Retinal pigment epithelial cell (primary cell): ENCODE results near the gene SLC4A4.

Experiments used
- DNase-seq: peaks from one replicate; pipeline ENCODE4 v3.0.0-alpha.2; 2010; ENCODE audit warnings: low read depth
- H3K4me3 ChIP-seq: 2 replicates; pipeline ENCODE4 v1.5.1; 2011; ENCODE audit warnings: mild to moderate bottlenecking, low read length, control low read depth, moderate library complexity
- TF ChIP-seq, protein P1 (sequence below): conservative IDR thresholded peaks from 2 replicates; pipeline ENCODE4 v1.5.1; 2011; ENCODE audit warnings: low read depth, low read length, control low read depth, inconsistent platforms

The SLC4A4 gene

GRCh38 chr4:71300362-71300761 lies 38.5 kb upstream of the SLC4A4 start:
- TF ChIP-seq, protein P1, sequence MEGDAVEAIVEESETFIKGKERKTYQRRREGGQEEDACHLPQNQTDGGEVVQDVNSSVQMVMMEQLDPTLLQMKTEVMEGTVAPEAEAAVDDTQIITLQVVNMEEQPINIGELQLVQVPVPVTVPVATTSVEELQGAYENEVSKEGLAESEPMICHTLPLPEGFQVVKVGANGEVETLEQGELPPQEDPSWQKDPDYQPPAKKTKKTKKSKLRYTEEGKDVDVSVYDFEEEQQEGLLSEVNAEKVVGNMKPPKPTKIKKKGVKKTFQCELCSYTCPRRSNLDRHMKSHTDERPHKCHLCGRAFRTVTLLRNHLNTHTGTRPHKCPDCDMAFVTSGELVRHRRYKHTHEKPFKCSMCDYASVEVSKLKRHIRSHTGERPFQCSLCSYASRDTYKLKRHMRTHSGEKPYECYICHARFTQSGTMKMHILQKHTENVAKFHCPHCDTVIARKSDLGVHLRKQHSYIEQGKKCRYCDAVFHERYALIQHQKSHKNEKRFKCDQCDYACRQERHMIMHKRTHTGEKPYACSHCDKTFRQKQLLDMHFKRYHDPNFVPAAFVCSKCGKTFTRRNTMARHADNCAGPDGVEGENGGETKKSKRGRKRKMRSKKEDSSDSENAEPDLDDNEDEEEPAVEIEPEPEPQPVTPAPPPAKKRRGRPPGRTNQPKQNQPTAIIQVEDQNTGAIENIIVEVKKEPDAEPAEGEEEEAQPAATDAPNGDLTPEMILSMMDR, result no peak
- DNase-seq, result no peak
- H3K4me3 ChIP-seq, result no peak overlapping the region

GRCh38 chr4:71300964-71301363 lies 37.9 kb upstream of the SLC4A4 start:
- TF ChIP-seq, protein P1, result no peak
- H3K4me3 ChIP-seq, result no peak overlapping the region
- no peak for DNase-seq

DNA sequence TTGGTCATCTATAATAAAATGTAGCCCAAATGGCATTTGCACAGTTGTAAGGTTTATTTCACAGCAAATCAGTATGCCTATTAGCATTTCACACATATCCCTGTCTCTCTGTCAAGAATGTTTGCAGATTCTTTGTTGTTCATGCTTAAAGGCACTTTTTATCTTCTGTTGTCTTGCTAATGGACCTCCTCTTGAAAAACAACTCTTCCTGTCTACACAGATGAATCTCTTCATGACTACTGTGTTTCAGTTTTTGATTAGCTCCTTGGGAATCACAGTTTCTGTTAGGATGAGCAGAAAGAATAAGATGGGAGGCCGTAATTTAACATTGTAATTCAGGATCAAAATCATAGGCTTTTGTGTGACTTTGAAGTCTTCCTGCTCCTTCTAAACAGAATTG lies 35.5 kb upstream of the SLC4A4 start:
- TF ChIP-seq, protein P1, result no peak
- no peak for DNase-seq

DNA sequence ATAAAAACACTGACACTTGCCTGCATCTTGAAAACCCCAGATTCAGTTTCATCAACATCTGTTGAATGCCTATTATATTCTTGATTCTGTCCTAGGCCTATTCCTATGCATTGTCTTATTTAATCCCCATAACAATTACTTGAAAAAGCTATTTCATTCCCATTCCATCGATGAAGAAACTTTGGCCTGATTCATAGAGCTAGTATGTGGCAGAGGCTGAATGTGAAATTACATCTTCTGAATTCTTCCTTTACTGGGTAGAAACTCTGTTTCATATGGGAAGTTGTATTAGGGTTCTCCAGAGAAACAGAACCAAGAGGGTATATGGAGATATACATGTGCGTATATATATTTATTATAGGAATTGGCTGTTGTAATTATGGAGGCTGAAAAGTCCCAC lies 35.0 kb upstream of the SLC4A4 start:
- TF ChIP-seq, protein P1, result no peak
- no peak overlapping the region for H3K4me3 ChIP-seq
- DNase-seq, result no peak

More for the DNA sequence above, 35.5 kb upstream of the SLC4A4 start:
- H3K4me3 ChIP-seq, result no peak overlapping the region

- H3K4me3 ChIP-seq, result no peak overlapping the region
- TF ChIP-seq, protein P1, result no peak
- DNase-seq, result no peak
These were observed 34.5 kb upstream of the SLC4A4 start for GRCh38 chr4:71304289-71304850.

DNA sequence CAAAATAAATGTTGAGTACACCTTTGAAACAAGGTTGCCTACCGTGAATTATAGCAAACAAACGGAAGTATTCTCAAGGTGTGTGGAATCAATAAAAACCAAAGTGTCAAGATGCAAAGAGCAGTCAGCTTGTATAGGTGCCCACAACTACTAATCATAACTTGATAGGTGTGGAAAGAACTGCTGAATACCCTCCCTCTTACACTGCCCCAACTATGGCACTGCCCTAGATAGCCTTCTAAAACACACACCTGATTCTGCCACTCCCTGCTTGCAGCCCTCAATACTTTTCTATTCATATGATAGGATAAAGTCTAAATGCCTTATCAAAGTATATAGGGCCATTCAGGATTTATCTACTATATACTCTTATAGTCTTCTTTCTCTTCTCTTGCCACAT lies 31.1 kb upstream of the SLC4A4 start:
- no peak for DNase-seq
- no peak overlapping the region for H3K4me3 ChIP-seq
- TF ChIP-seq, protein P1, result no peak

DNA sequence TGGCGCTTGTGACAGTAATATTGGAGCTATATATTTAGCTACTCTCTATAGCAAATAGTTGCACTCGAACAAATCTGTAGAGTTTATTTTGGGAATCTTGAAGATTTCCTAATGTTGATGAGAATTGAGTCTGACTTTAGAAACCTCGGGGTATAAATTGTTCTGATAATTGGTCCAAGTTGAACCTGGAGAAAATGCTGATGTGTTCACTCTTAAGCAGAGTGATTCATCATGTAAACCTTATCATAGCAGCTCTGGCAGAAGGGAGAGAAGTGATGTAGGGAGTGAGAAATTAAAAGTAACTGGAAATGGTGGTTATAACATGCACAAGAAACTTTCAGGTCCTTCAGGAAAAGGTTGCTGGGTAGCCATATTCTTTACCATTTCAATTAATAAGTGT lies 16.4 kb upstream of the SLC4A4 start:
- DNase-seq, result peak; percentile 47
- H3K4me3 ChIP-seq, result no peak overlapping the region
- TF ChIP-seq, protein P1, result no peak
